ENCODE measurements around the gene FOXD1. TPM values are rescaled to one million over a fixed set of nuclear protein-coding genes. Genes with fewer than 3 reads are reported as not detected.

Gene FOXD1
- total RNA-seq, 1 experiment from 2014 or later: 50.9 TPM

GRCh38 chr5:73433272-73433981 is 15.2 kb downstream of the FOXD1 start:
- ChIA-PET POLR2A (no interaction called here), CTCF (no interaction called here)
- Mint-ChIP-seq H3K36me3 (ENCODE audit: insufficient read depth, unreplicated experiment) (no peaks in the 10 kb centered on the region), H3K27ac (ENCODE audit: low read depth, unreplicated experiment) (no peak overlapping the region), H3K9me3 (ENCODE audit: unreplicated experiment) (no peaks in the 10 kb centered on the region), H3K4me1 (ENCODE audit: insufficient read depth, unreplicated experiment) (no peaks in the 10 kb centered on the region), H3K4me3 (ENCODE audit: unreplicated experiment) (no peak overlapping the region), H3K27me3 (ENCODE audit: insufficient read depth, unreplicated experiment) (no peaks in the 10 kb centered on the region)
- TF ChIP-seq, protein P1, sequence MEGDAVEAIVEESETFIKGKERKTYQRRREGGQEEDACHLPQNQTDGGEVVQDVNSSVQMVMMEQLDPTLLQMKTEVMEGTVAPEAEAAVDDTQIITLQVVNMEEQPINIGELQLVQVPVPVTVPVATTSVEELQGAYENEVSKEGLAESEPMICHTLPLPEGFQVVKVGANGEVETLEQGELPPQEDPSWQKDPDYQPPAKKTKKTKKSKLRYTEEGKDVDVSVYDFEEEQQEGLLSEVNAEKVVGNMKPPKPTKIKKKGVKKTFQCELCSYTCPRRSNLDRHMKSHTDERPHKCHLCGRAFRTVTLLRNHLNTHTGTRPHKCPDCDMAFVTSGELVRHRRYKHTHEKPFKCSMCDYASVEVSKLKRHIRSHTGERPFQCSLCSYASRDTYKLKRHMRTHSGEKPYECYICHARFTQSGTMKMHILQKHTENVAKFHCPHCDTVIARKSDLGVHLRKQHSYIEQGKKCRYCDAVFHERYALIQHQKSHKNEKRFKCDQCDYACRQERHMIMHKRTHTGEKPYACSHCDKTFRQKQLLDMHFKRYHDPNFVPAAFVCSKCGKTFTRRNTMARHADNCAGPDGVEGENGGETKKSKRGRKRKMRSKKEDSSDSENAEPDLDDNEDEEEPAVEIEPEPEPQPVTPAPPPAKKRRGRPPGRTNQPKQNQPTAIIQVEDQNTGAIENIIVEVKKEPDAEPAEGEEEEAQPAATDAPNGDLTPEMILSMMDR (IDR thresholded peaks at IDR 0.05; ENCODE audit: unreplicated experiment): no peak
- intact Hi-C loops (cut with micrococcal nuclease): no loop called here
- BruUV-seq (replicated peaks): no TSS peak
- DNase-seq (ENCODE audit: unreplicated experiment): no peak

- Mint-ChIP-seq H3K4me3 (ENCODE audit: unreplicated experiment) (no peak overlapping the region), H3K27ac (ENCODE audit: low read depth, unreplicated experiment) (no peak overlapping the region), H3K36me3 (ENCODE audit: insufficient read depth, unreplicated experiment) (no peaks in the 10 kb centered on the region), H3K27me3 (ENCODE audit: insufficient read depth, unreplicated experiment) (no peaks in the 10 kb centered on the region), H3K4me1 (ENCODE audit: insufficient read depth, unreplicated experiment) (no peaks in the 10 kb centered on the region), H3K9me3 (ENCODE audit: unreplicated experiment) (no peaks in the 10 kb centered on the region)
- CTCF ChIA-PET: interaction anchor here (0.7 kb wide), 1 partner anchor 20 kb away, joined by 3 read pairs; no protein-coding TSS in a partner anchor
- intact Hi-C loops (cut with micrococcal nuclease): no loop called here
- DNase-seq (ENCODE audit: unreplicated experiment): no peak
- POLR2A ChIA-PET: no interaction called here
- BruUV-seq (replicated peaks): no TSS peak
- TF ChIP-seq, protein P1 (IDR thresholded peaks at IDR 0.05; ENCODE audit: unreplicated experiment): no peak
Measured at GRCh38 chr5:73431204-73431851, 17.2 kb downstream of the FOXD1 start.

DNA sequence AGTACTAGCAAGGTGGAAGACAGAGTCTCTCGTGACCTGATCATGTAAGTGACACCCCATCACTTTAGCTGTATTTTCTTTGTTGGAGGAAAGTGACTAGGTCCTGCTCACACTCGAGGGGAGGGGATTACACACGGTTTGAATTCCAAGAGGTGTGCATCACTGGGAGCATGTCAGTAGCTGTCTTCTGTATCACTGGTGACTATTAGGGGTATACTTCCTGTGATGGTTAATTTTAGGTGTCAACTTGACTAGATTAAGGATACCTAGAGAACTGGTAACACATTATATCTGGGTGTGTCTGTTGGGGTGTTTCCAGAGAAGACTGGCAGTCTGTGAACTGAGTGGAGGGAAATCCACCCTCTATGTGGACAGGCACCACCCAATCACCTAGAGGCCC is 22.5 kb downstream of the FOXD1 start:
- Mint-ChIP-seq H3K4me1 (ENCODE audit: insufficient read depth, unreplicated experiment) (peaks cover 6% of the 10 kb centered on the region), H3K4me3 (ENCODE audit: unreplicated experiment) (no peak overlapping the region), H3K36me3 (ENCODE audit: insufficient read depth, unreplicated experiment) (no peaks in the 10 kb centered on the region), H3K27ac (ENCODE audit: low read depth, unreplicated experiment) (no peak overlapping the region), H3K9me3 (ENCODE audit: unreplicated experiment) (no peaks in the 10 kb centered on the region), H3K27me3 (ENCODE audit: insufficient read depth, unreplicated experiment) (no peaks in the 10 kb centered on the region)
- POLR2A ChIA-PET: no interaction called here
- TF ChIP-seq, protein P1 (IDR thresholded peaks at IDR 0.05; ENCODE audit: unreplicated experiment): no peak
- DNase-seq (ENCODE audit: unreplicated experiment): no peak
- no TSS peak for BruUV-seq (replicated peaks)
- intact Hi-C loops (cut with micrococcal nuclease): no loop called here
- CTCF ChIA-PET: interaction anchor here (0.6 to 1.1 kb wide), 3 partner anchors 14 to 25 kb away, joined by 3 read pairs; no protein-coding TSS in a partner anchor

GRCh38 chr5:73424556-73424977 is 24.0 kb downstream of the FOXD1 start:
- intact Hi-C loops (cut with micrococcal nuclease): no loop called here
- Mint-ChIP-seq H3K36me3 (ENCODE audit: insufficient read depth, unreplicated experiment) (no peaks in the 10 kb centered on the region), H3K27me3 (ENCODE audit: insufficient read depth, unreplicated experiment) (no peaks in the 10 kb centered on the region), H3K4me3 (ENCODE audit: unreplicated experiment) (no peak overlapping the region), H3K9me3 (ENCODE audit: unreplicated experiment) (no peaks in the 10 kb centered on the region), H3K4me1 (ENCODE audit: insufficient read depth, unreplicated experiment) (peaks cover 6% of the 10 kb centered on the region), H3K27ac (ENCODE audit: low read depth, unreplicated experiment) (no peak overlapping the region)
- no TSS peak for BruUV-seq (replicated peaks)
- CTCF ChIA-PET: interaction anchor here (1.1 kb wide), 1 partner anchor 209 kb away, joined by 4 read pairs; no protein-coding TSS in a partner anchor
- POLR2A ChIA-PET: interaction anchor here (0.8 to 0.9 kb wide), 2 partner anchors 53 to 60 kb away, joined by 3 read pairs; no protein-coding TSS in a partner anchor
- DNase-seq (ENCODE audit: unreplicated experiment): no peak
- TF ChIP-seq, protein P1 (IDR thresholded peaks at IDR 0.05; ENCODE audit: unreplicated experiment): no peak
